Jurkat, Clone E6-1 (cell line): ENCODE data around the gene UGT1A10. TPM values are rescaled to one million over a fixed set of nuclear protein-coding genes. Genes with fewer than 3 reads are reported as not detected.
"Not testable (repeated sequence)": the region's sequence is repeated elsewhere in the genome, so short reads cannot be mapped to it uniquely, and the experiment has no call there.

ENCODE experiments used
- DNase-seq: peaks from one replicate; pipeline ENCODE4 v3.0.0-alpha.2; 2011; ENCODE audit warnings: low read depth, low spot score
- H3K4me3 ChIP-seq: 2 replicates; pipeline ENCODE4 v1.5.1; 2011; ENCODE audit warnings: mild to moderate bottlenecking, low read length, control low read depth, moderate library complexity
- polyA plus RNA-seq: library from polyadenylated mRNA; unstranded; fragments of >200 nt; gene quantifications from one replicate; pipeline ENCODE4 v1.2.1, GENCODE V29; 2012; ENCODE audit warnings: missing spikeins; ENCODE audit not compliant: insufficient read length, insufficient read depth

UGT1A10 gene
- not detected for polyA plus RNA-seq

- not testable (repeated sequence) for H3K4me3 ChIP-seq, DNase-seq
These were observed at the start of gene UGT1A10 for GRCh38 chr2:233636306-233636705. TSS of gene UGT1A10 (plus strand) at chr2:233636448. CDS start at chr2:233636523, 75 bp downstream.

- no peak overlapping the region for H3K4me3 ChIP-seq
- no peak for DNase-seq
These were observed 47.8 kb upstream of the UGT1A10 start for GRCh38 chr2:233588400-233588799.

- DNase-seq, H3K4me3 ChIP-seq: not testable (repeated sequence)
These were observed 43.5 kb upstream of the UGT1A10 start for GRCh38 chr2:233592706-233593105.

GRCh38 chr2:233593201-233593600, 43.0 kb upstream of the UGT1A10 start:
- DNase-seq: no peak
- no peak overlapping the region for H3K4me3 ChIP-seq

GRCh38 chr2:233597522-233597921, 38.7 kb upstream of the UGT1A10 start:
- DNase-seq: no peak
- H3K4me3 ChIP-seq: no peak overlapping the region

- no peak for DNase-seq
These were observed 37.3 kb upstream of the UGT1A10 start for GRCh38 chr2:233598952-233599351.

GRCh38 chr2:233600386-233600785, 35.9 kb upstream of the UGT1A10 start:
- DNase-seq: no peak
- H3K4me3 ChIP-seq: no peak overlapping the region

More at GRCh38 chr2:233598952-233599351, 37.3 kb upstream of the UGT1A10 start:
- no peak overlapping the region for H3K4me3 ChIP-seq

GRCh38 chr2:233602076-233602475, 34.2 kb upstream of the UGT1A10 start:
- H3K4me3 ChIP-seq: no peak overlapping the region
- no peak for DNase-seq

- no peak overlapping the region for H3K4me3 ChIP-seq
- DNase-seq: no peak
These were observed 32.7 kb upstream of the UGT1A10 start for GRCh38 chr2:233603520-233603919.

GRCh38 chr2:233604826-233605225, 31.4 kb upstream of the UGT1A10 start:
- H3K4me3 ChIP-seq: no peak overlapping the region
- DNase-seq: no peak

- no peak for DNase-seq
- H3K4me3 ChIP-seq: no peak overlapping the region
These were observed 30.6 kb upstream of the UGT1A10 start for GRCh38 chr2:233605680-233606079.

GRCh38 chr2:233611284-233611683, 25.0 kb upstream of the UGT1A10 start:
- no peak for DNase-seq
- no peak overlapping the region for H3K4me3 ChIP-seq

- not testable (repeated sequence) for H3K4me3 ChIP-seq, DNase-seq
These were observed 18.8 kb upstream of the UGT1A10 start, which contains the start of gene UGT1A8 for GRCh38 chr2:233617476-233617875. TSS of gene UGT1A8 (plus strand) at chr2:233617633. CDS start at chr2:233617708, 75 bp downstream.

GRCh38 chr2:233620204-233620603, 16.0 kb upstream of the UGT1A10 start:
- DNase-seq: no peak
- H3K4me3 ChIP-seq: no peak overlapping the region

- not testable (repeated sequence) for DNase-seq, H3K4me3 ChIP-seq
These were observed 14.4 kb upstream of the UGT1A10 start for GRCh38 chr2:233621863-233622262.

- no peak overlapping the region for H3K4me3 ChIP-seq
- DNase-seq: no peak
These were observed 8.8 kb upstream of the UGT1A10 start for GRCh38 chr2:233627331-233628025.

GRCh38 chr2:233638836-233639235, 2.6 kb downstream of the UGT1A10 start:
- DNase-seq: no peak
- H3K4me3 ChIP-seq: no peak overlapping the region

- no peak for DNase-seq
- no peak overlapping the region for H3K4me3 ChIP-seq
These were observed 3.6 kb downstream of the UGT1A10 start for GRCh38 chr2:233639860-233640259.

GRCh38 chr2:233643128-233643527, 6.9 kb downstream of the UGT1A10 start:
- no peak for DNase-seq
- no peak overlapping the region for H3K4me3 ChIP-seq

- not testable (repeated sequence) for H3K4me3 ChIP-seq, DNase-seq
These were observed 9.8 kb downstream of the UGT1A10 start for GRCh38 chr2:233646033-233646432.

GRCh38 chr2:233650981-233651380, 14.7 kb downstream of the UGT1A10 start:
- no peak for DNase-seq
- no peak overlapping the region for H3K4me3 ChIP-seq
